Mucosa of rectum (tissue), 2 donors: ENCODE data around the gene NFKB2.

Source experiments
- H3K27ac ChIP-seq, 2 donors: one replicate each; pipeline ENCODE4 v1.7.0; 2013; ENCODE audit warnings: inconsistent platforms in 2 of 2, low read depth in 2 of 2, low read length in 2 of 2
- H3K27me3 ChIP-seq, 2 donors: one replicate each; pipeline ENCODE4 v1.7.0; 2013; ENCODE audit warnings: low read length in 2 of 2; ENCODE audit not compliant: control insufficient read depth in 2 of 2, insufficient read depth in 2 of 2
- H3K36me3 ChIP-seq, 2 donors: one replicate each; pipeline ENCODE4 v1.7.0; 2013; ENCODE audit warnings: low read length in 2 of 2; ENCODE audit not compliant: control insufficient read depth in 2 of 2, insufficient read depth in 2 of 2
- H3K4me1 ChIP-seq, 2 donors: one replicate each; pipeline ENCODE4 v1.7.0; 2013; ENCODE audit warnings: low read length in 2 of 2, mild to moderate bottlenecking in 1 of 2; ENCODE audit not compliant: control insufficient read depth in 2 of 2, insufficient read depth in 2 of 2
- H3K4me3 ChIP-seq, 2 donors: one replicate each; pipeline ENCODE4 v1.7.0; 2013; ENCODE audit warnings: low read length in 2 of 2
- H3K9ac ChIP-seq, 2 donors: one replicate each; pipeline ENCODE4 v1.7.0; 2013; ENCODE audit warnings: low read length in 2 of 2, low read depth in 1 of 2, mild to moderate bottlenecking in 1 of 2
- H3K9me3 ChIP-seq, 2 donors: one replicate each; pipeline ENCODE4 v1.7.0; 2013; ENCODE audit warnings: low read length in 2 of 2; ENCODE audit not compliant: control insufficient read depth in 2 of 2
- donor health status: healthy.
- donor health status: Normal muscosa, but diverticular disease.

NFKB2 gene

DNA sequence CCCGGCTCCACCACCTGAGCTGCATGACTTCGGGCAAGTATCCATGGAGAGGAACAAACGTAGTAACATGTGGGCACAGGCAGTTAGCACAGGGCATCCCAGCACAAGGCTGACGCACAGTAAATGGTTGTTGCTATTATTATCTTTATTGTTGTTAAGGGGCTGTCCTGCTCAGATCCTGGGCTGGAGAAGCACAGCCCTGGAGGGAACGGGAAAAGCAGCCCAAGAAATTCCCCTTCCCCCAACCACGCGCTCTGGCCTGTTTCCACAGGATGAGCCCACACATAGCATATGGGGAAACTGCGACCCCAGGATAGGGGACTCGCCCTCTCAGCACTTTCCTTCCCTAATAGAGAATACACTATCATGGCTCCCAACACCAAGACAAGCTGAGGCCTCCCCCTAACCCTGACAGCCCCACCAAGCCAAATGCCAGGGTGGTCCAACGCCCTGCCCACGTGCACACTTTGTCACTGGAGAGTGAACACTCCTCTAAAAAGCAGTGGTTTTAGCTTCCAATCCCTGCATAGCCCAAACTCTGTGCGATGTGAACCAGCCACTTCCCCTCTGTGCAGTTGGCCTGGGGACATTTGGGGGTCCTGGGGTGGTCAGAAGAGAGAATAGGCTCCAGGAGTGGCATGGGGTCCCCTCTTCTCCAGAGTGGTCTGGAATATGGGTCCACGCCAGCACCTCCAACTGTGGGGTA, 12.1 kb downstream of the NFKB2 start:
- H3K27me3 ChIP-seq = peaks cover 38 to 46% of the 10 kb centered on the region in 2 donors
- H3K36me3 ChIP-seq = no peaks in the 10 kb centered on the region
- peak overlapping the region; percentile 34 to 69 for H3K27ac ChIP-seq
- peaks cover 3 to 4% of the 10 kb centered on the region in 2 donors for H3K4me1 ChIP-seq
- no peaks in the 10 kb centered on the region for H3K9me3 ChIP-seq
- H3K9ac ChIP-seq = no peak overlapping the region
- H3K4me3 ChIP-seq = no peak overlapping the region

DNA sequence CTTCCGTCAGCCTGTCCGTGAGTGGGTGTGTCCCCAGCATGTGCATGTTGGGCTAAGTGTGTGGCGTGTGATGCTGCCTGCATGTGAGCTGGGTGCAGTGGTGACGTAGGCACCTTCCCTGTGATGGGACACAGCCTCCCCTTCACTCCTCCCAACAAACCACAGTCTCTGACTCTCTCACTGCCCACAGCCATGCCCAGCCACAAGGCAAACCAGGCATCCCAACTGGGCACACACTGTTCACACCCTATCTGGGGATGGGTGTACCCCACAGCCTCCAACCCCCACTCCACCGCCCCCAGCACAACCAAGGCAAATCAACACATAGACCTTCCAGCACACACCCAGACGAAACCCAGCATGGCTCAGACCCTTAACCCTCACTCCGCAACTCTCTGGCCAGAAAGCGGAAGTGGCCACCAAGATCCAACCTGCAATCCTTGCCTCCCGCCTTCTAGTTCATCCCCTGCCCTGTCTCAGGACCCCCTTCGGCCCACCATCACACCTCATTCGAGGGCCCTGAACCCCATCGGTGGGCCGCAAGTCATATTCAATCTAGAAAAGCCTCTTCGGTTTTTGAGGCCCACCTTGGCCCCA, 12.7 kb downstream of the NFKB2 start:
- Histone ChIP-seq H3K36me3 (no peaks in the 10 kb centered on the region), H3K4me3 (peak overlapping the region; percentile 31 to 49), H3K27me3 (peaks cover 40 to 51% of the 10 kb centered on the region in 2 donors), H3K9ac (no peak overlapping the region), H3K4me1 (peaks cover 3 to 4% of the 10 kb centered on the region in 2 donors), H3K27ac (peak overlapping the region; percentile 34 to 69), H3K9me3 (no peaks in the 10 kb centered on the region)

DNA sequence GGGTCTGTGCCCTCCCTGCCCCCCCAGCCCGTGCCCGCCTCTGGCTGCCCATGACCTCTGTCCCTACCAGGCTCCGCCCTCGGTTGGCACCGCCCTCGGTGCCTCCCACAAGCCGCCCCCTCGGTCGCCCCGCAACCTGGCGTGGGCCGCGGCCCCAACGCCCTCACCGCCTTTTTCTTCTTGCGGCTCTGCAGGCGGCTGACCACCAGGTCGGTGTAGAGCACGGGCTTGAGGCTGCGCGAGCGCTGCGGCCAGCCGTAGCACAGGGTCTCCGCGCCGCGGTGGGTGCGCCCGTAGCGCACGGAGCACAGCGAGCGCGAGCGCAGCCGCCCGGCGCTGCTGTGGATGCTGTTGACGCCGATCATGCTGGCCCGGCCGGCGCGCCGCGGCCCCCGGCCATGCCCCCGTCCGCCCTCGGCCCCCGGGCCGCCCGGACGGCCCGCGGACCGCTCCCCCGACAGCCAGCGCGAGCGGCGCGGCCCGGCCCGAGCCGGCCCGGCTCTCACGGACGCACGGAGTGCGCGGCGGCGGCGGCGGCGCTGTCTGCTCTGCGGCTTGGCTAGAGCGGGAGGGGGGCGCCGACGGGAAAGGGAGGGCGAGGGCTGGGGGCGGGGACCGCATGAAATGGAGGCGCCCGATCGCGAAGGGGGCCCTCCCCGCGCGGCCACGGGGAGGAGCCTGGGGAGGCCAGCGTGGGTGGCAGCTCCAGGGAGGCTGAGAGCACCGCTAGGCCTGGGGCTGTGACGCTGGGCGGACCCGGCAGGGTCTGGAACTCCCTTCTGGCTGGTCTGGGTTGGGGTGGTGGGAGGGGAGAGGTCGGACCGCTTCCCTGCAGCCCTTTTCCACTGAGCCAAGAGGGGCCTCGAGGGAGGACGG, 13.5 kb downstream of the NFKB2 start:
- Histone ChIP-seq H3K4me3 (peak overlapping the region; percentile 31 to 49), H3K36me3 (no peaks in the 10 kb centered on the region), H3K9me3 (no peaks in the 10 kb centered on the region), H3K9ac (no peak overlapping the region), H3K27me3 (peaks cover 40 to 51% of the 10 kb centered on the region in 2 donors), H3K4me1 (peaks cover 3 to 4% of the 10 kb centered on the region in 2 donors), H3K27ac (peak overlapping the region in 1 of 2 donors; percentile 63)

DNA sequence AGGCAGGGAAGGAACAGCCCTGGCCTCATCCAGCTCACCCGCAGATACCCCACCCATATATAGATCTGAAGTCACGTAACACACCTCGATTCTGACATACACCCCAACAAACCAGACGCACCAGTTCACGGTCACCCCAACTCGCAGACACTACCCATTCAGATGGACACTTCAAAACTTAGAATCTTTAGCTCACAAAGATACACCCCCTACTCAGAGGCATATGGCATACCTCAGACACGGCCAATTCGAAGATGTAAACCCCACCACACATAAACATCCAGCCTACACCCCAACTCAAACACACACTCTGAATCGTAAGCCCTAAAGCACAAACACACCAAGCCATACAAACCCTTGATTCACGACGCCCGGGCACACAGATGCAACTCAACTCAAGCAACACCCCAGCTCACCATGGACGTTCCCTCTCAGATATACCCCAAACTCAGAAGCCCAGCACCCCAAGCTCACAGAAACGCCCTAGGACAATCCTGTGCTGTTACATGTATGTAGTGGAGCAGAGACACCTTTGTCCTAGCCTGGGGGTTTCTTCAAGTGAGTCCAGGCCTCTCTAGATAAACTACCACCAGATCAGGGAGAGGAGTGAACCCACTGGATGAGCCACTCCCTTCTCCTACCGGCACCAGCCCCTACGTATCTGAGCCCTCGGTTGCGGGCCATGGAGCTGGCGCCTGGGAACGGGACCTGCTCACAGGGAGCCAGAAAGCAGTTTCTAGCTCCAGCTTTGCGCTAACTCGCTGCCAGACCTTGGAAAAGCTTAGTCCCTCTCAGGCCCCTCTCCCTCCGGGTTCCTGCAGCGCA, 14.3 kb downstream of the NFKB2 start:
- Histone ChIP-seq H3K27ac (peak overlapping the region in 1 of 2 donors; percentile 63), H3K4me1 (peaks cover 3 to 4% of the 10 kb centered on the region in 2 donors), H3K4me3 (peak overlapping the region; percentile 27 to 37), H3K9ac (peak overlapping the region in 1 of 2 donors; percentile 47), H3K36me3 (no peaks in the 10 kb centered on the region), H3K9me3 (no peaks in the 10 kb centered on the region), H3K27me3 (peaks cover 44 to 54% of the 10 kb centered on the region in 2 donors)

DNA sequence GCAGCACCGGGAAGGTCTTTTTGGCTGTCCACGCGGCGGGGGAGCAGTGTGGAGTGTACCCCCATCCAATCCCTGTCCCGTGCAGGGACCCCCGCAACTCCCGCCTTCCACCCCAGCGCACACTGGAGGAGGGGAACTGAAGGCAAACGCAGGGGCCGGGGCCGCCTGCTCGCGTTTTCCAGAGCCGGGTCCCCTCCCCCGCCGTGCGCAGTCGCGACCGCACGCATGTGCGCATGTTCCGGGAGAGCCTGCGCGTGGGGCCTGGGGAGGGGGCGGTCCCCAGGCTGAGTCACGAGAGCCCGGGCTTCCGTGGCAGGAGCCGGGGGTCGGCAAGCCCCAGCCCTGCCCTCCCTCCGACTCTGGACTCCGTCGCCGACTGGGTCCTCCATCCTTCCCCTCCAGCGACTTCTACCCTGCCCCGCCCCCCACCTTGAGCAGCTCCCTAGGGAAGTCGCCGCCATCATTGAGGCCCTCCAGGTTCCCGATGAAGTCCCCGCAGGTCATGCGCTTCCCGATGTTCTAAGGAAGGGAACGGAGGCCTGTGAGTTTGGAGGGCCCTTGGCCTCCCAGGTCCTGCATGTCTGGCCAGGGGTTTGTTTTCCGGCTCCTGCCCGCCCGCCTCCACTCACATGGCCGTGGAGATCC, 15.0 kb downstream of the NFKB2 start:
- peak overlapping the region in 1 of 2 donors; percentile 48 for H3K4me3 ChIP-seq
- H3K4me1 ChIP-seq = peaks cover 3 to 4% of the 10 kb centered on the region in 2 donors
- peaks cover 46 to 56% of the 10 kb centered on the region in 2 donors for H3K27me3 ChIP-seq
- no peaks in the 10 kb centered on the region for H3K36me3 ChIP-seq
- no peaks in the 10 kb centered on the region for H3K9me3 ChIP-seq
- peak overlapping the region in 1 of 2 donors; percentile 47 for H3K9ac ChIP-seq
- peak overlapping the region in 1 of 2 donors; percentile 63 for H3K27ac ChIP-seq

DNA sequence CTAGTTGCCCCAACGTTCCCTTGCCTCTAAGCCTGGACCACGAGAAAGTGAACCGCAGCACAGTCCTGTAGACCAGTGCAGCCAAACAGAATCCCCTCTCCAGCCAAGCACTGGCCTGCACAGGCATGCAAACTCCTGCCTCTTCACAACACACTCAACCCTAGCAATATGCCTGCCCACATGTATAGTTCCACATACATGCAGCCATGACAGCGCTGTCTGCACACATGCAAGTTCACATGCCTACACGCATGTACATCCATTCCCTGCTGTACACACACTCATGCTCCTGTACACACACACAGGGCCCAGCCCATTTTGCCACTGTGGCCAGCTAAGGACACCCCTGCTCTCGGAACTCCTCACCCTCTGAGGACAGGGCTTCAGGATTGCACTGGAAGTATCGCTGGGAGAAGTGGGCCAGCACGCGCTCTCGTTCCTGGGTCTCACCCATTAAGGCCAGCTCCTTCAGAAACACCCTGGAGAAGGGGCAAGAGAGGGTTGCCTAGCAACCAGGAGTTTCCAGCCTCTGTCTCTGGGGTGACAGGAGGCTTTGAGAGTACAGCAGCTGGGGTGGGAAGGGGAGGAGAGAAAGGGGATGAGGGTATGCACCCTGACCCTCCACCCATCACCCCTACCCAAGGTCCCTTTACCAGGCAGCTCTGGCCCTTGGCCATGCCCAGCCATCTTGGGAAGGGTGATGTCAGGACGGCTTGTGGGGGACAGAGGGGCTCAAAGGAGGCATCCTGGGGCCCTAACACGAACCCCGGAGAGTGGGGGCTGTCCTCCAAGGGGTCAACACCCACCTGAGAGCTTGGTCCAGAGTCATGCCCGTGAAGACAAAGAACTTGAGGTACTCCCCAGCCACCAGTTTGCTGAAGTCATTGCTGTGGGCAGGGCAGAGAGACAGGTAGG, 16.1 kb downstream of the NFKB2 start:
- H3K4me3 ChIP-seq = no peak overlapping the region
- no peak overlapping the region for H3K9ac ChIP-seq
- H3K4me1 ChIP-seq = peaks cover 3 to 4% of the 10 kb centered on the region in 2 donors
- no peak overlapping the region for H3K27ac ChIP-seq
- H3K36me3 ChIP-seq = no peaks in the 10 kb centered on the region
- peaks cover 46 to 59% of the 10 kb centered on the region in 2 donors for H3K27me3 ChIP-seq
- H3K9me3 ChIP-seq = no peaks in the 10 kb centered on the region

DNA sequence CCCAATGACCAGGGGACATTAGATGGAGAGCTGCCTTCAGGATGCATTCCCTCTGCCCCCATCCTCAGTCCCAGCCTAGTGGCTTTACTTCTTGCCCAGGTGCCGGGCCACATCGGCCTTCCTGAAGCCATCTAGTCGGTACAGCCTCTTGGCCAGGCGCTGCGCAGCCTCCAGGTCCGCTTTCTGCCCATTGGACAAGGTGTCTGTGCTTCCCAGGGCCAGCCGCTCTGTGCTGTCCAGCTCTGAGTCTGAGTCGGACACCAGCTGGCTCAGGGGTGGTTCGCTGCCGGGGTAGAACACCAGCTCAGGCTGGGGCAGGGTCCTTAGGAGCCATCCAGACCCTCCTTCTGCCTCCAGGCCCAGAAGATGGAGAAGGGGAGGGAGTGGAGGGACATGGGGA, 16.8 kb downstream of the NFKB2 start:
- H3K27me3 ChIP-seq = peaks cover 46 to 57% of the 10 kb centered on the region in 2 donors
- no peaks in the 10 kb centered on the region for H3K9me3 ChIP-seq
- H3K36me3 ChIP-seq = no peaks in the 10 kb centered on the region
- peaks cover 3 to 4% of the 10 kb centered on the region in 2 donors for H3K4me1 ChIP-seq
- H3K4me3 ChIP-seq = no peak overlapping the region
- H3K9ac ChIP-seq = no peak overlapping the region
- H3K27ac ChIP-seq = no peak overlapping the region

DNA sequence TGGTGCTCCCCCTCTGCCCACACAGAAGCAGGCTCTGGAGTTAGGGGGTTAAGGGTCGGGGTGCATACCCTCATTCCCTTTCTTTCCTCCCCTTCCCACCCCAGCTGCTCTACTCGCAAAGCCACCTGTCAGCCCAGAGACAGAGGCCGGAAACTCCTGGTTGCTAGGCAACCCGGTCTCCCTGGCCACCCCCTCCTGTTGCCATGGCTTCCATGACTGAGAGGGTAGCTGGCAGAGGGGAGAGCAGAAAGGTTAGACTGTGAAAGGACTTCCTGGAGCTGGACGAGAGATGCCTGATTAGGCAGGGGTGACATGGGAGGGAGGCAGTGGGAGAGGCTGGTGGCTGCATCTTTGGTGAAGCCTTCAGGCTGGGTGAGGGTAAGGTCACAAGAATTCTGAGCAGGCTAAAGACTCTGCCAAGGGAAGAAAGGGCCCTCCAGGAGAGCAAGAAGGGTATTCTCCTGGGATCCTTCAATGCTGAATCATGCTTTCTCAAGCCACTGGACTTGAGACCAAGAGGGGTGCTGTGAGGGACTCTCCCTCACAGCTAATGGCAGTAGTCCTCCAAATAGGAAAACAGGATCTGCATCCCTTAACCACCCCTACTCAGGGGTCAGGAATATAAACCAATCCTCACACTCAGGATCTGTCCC, 17.7 kb downstream of the NFKB2 start:
- H3K9me3 ChIP-seq = no peaks in the 10 kb centered on the region
- no peak overlapping the region for H3K4me3 ChIP-seq
- no peaks in the 10 kb centered on the region for H3K36me3 ChIP-seq
- no peak overlapping the region for H3K9ac ChIP-seq
- H3K4me1 ChIP-seq = peaks cover 3 to 4% of the 10 kb centered on the region in 2 donors
- no peak overlapping the region for H3K27ac ChIP-seq
- H3K27me3 ChIP-seq = peaks cover 41 to 51% of the 10 kb centered on the region in 2 donors
